GM18502 (cell line): ENCODE measurements around the gene ZNF80.
A peak's percentile ranks its signal among the peaks of the same experiment; 100 is the strongest.
"Not testable (repeated sequence)": the region's sequence is repeated elsewhere in the genome, so short reads cannot be mapped to it uniquely, and the experiment has no call there.

Experiments used
- ATAC-seq: cut with Tn5 transposase; IDR thresholded peaks from one replicate; pipeline ENCODE4 v1.9.1; 2021; ENCODE audit warnings: mild to moderate bottlenecking; ENCODE audit not compliant: unreplicated experiment, poor library complexity

The ZNF80 gene

DNA sequence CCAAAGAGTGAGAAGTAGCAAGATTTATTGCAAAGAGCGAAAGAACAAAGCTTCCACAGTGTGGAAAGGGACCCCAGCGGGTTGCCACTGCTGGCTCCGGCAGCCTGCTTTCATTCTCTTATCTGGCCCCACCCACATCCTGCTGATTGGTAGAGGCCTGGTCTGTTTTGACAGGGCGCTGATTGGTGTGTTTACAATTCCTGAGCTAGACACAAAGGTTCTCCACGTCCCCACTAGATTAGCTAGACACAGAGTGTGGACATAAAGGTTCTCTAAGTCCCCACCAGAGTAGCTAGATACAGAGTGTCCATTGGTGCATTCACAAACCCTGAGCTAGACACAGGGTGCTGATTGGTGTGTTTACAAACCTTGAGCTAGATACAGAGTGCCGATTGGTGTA, at the start of gene ZNF80:
TSS of gene ZNF80 (minus strand) at position 101 of the 400 bp plus-strand sequence. CDS start 504 bp downstream, outside the sequence.
- ATAC-seq = not testable (repeated sequence)

DNA sequence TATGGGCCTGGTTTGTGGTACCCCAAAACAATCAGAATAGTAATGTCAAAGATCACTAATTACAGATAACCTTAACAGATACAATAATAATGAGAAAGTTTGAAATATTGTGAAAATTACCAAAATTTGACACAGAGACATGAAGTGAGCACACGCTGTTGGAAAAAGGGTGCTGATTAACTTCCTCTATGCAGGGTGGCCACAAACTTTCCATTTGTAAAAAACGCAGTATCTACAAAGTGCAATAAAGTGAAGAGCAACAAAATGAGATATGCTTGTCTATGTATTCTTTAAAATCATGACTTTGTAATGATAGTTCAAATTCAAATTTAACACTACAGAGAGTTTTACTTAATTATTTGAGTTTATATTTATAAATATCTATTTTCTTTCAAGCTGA, 48.9 kb upstream of the ZNF80 start:
- no peak for ATAC-seq

DNA sequence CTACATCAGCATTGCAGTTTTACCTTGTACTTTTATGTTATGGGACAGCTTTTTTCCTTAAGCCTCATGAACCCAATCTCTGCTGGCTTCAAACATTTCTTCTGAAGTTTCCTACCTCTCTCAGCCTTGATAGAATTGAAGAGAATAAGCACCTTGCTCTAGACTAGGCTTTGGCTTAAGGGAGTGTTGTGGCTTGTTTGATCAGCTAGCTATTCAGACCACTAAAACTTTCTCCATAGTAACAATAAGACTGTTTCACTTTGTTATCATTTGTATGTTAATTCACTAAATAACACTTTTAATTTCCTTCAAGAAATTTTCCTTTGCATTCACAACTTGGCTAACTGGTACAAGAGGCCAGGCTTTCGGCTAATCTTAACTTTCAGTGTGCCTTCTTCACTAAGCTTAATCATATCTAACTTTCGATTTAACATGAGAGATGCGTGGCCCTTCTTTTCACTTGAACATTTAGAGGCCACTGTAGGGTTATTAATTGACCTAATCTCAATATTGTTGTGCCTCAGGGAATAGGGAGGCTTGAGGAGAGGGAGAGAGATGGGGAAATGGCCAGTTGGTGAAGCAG, 48.4 kb upstream of the ZNF80 start:
- ATAC-seq = no peak

DNA sequence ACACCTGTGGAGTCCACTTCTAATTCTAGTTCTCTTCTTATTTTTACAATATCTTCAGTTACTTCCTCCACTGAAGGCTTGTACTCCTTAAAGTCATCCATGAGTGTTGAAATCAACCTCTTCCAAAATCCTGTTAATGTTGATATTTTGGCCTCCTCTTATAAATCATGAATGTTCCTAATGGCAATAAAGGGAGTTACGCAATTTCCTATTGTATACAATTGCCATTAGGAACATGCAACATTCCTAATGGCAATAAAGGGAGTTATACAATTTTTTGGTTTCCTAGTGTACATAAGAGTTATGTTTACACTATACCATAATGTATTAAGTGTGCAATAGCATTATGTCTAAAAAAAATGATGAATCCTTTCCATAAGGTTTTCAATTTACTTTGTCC, 47.3 kb upstream of the ZNF80 start:
- no peak for ATAC-seq

DNA sequence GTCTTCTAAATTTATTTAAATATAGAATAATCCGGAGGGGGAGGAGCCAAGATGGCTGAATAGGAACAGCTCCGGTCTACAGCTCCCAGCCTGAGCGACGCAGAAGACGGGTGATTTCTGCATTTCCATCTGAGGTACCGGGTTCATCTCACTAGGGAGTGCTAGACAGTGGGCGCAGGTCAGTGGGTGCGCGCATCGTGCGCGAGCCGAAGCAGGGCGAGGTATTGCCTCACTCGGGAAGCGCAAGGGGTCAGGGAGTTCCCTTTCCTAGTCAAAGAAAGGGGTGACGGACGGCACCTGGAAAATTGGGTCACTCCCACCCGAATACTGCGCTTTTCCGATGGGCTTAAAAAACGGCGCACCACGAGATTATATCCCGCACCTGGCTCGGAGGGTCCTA, 39.5 kb upstream of the ZNF80 start:
- ATAC-seq = not testable (repeated sequence)

DNA sequence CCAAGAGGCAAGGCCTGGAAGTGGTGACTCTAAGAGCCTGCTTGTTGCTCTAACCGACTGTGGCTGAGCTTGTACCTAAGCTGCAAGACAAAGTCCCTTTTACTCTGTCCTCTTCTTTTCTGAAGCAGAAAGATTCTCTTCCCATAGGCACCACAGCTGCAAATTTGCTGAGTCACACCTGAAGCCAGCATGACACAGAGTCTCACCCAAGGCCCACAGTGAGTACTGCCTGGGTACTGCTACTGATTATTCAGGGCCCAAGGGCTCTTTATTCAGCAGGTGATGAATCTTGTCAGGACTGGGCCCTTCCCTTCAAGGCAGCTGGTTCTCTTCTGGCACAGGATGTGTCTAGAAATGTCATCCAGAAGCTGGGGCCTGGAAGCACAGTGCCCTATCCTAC, 37.6 kb upstream of the ZNF80 start:
- no peak for ATAC-seq

DNA sequence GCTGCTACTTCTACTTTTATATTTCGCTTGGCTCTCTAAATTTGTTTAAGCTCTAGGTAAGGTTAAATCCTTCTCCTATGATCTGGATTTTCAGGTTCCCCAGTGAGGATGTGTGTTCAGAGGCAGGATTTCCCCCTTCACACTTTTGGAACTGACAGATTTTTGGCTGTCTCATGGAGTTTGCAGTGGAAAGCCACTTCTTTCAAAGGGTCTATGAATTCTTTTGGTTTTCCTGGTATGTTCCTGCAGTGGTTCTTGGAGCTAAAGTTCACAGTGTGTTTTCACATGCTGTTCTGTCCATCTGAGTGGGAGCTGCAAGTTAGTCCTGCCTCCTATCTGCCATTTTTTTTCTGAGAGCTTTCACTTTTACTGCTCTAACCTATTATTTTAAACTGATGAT, 34.9 kb upstream of the ZNF80 start:
- no peak for ATAC-seq

DNA sequence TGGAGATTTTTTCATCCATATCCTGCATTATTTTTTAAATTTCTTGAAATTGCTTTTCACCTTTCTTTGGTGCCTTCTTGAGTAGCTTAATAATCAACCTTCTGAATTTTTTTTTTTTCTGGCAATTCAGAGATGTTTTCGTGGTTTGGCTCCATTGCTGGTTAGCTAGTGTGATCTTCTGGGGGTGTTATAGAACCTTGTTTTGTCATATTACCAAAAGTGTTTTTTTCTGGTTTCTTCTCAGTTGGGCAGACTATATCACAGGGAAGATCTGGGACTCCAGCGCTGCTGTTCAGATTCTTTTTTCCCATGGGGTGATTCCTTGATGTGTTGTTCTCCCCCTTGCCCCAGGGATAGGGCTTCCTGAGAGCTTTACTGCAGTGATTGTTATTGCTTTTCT, 32.6 kb upstream of the ZNF80 start:
- no peak for ATAC-seq

DNA sequence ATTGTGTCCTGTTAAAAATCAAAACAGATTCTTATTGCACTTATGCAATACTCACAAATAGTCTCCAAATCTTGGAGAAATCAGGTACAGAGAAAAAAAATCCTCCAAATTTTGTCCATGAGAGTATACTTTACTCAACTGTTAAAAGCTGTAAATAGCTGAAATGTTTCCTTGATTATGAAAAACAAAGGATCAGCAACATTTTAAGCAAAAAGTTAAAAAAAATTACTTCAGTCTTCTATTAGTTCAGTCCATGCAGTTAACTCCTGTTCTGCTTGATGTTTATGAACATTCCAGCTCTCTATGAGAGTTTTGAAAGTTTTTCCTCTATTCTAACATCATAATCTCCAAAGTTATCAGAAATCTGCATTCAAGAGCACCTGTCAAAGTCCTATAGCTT, 22.8 kb upstream of the ZNF80 start:
- ATAC-seq = no peak

DNA sequence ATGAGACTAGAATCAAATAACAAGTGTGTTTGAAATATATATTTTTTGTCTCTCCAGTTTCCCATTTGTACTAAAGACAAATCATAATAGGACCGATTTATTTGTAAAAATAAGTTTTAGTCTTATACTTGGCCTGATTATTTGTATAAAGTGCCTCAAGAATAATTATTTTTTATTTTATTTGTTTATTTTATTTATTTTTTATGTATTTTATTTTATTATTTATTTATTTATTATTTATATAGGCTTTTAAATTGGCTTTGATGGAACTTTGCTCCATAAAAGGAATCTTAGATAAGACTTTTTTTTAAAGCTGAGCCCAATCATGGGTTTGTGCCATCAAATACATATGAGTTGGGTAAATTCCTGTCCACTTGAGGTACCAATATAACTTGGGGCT, 22.2 kb upstream of the ZNF80 start:
- ATAC-seq = no peak

DNA sequence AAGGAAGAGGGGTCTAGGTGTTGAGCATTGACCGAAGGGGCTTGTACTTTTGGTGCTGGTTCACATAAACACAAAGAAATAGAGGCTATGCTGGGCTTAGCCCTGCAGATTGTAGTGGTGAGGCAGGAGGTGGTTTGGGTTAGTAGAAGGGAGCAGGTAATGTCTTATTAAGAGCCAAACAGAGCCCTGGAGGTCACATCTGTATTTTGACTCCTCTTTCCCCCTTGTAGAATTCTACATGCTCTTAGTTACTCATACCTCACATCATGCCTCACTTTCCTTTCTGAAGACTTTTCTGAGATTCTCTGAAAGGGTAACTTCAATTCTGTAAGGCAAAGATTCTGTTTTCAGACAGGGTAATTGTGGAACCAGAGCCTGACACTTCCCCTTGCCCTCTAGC, 16.1 kb upstream of the ZNF80 start:
- ATAC-seq = no peak

DNA sequence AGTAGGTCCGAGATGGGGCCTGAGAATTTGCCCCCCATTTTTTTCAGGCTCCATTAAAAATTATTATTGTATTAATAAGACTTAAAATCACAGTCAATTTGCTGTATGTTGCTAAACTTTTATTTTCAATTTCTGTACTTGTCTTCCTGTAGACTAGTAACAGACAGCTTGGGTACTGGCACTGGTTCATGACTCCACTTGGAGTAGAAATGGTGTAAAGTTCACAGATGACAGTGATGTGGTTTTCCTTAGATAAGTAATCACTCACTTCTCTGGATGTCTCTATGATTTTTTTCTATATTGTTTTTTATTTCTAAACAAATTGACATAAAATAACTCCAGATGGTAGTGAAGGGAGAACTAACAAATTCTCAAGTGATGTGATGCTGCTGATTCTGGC, 15.6 kb upstream of the ZNF80 start:
- no peak for ATAC-seq

DNA sequence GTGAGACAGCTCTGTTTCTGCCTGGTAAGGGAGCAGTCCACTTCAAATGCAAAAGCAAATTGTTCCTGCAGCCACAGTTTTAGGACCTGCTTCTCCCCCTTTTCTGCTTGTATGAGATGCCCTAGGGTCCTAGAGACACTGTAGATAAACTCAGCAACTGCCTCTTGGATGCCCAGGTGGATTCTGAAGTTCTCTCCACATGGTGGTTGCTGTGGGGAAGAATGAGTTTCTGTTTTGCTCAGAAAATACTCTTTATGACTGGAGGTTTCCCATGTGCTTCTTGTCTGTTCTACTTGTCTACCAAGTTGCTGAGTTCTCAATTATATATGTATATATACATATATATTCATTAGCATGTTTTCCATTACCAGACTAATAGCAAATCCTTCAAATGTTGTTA, 5.6 kb upstream of the ZNF80 start:
- peak; percentile 99 for ATAC-seq

DNA sequence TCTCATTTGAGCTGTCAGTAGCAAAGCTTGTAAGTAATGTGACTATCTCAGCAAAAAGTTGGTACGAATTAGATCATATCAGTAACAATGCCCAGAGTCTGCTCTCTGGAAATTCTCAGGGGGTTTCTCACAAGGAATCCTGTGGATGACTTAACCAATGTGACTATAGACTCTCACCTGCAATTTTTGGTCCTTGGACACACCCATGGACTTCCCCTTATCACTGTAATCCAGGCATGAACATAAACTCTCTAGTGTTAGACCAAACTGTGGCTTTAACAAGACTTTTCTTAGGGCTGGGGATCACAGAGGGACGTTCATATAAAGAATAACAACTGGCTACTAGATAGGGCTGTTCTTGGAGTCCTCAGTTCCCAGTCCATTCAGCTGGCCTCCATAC, 3.9 kb upstream of the ZNF80 start:
- ATAC-seq = no peak

DNA sequence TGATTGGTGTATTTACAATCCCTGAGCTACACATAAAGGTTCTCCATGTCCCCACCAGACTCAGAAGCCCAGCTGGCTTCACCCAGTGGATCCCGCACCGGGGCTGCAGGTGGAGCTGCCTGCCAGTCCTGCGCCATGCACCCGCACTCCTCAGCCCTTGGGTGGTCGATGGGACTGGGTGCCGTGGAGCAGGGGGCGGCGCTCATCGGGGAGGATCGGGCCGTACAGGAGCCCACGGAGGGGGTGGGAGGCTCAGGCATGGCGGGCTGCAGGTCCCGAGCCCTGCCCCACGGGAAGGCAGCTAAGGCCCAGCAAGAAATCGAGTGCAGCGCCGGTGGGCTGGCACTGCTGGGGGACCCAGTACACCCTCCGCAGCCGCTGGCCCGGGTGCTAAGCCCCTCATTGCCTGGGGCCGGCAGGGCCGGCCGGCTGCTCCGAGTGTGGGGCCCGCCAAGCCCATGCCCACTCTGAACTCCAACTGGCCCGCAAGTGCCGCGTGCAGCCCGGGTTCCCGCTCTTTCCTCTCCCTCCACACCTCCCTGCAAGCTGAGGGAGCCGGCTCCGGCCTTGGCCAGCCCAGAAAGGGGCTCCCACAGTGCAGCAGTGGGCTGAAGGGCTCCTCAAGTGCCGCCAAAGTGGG, 888 bp upstream of the ZNF80 start:
- not testable (repeated sequence) for ATAC-seq

DNA sequence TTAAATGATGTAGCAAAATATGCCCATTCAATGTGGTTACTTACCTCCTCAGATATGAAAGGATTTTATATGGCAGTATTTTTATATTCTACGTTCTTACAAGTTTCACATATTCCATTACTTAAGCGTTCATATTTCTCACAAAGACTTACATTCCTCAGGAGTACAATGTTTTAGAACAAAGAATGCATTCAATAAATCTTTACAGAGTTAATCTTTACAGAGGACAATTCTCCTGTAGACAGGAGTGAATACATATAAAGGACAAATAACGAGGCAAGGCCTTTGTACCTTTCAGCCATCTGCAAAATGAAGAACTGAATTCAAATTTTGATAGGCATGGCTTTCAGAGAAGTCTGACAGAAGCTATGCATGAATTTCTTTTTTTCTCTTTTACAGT, 1.9 kb downstream of the ZNF80 start:
- no peak for ATAC-seq

DNA sequence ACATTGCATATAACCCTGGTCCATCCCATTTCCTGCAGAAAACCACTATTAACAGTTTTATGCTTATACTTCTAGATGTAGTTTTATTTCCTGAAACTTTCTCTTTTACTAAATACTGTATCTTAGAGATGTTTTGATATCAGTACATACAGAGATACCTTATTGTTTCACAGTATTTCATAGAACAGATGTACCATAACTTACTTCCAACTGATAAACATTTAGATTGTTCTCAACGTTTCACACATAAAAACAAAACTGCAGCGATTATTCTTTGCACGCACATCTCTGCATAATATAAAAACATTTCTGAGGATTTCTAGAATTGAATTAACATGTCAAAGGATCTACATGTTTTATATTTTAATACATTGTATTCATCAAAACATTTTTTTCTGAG, 2.6 kb downstream of the ZNF80 start:
- no peak for ATAC-seq

DNA sequence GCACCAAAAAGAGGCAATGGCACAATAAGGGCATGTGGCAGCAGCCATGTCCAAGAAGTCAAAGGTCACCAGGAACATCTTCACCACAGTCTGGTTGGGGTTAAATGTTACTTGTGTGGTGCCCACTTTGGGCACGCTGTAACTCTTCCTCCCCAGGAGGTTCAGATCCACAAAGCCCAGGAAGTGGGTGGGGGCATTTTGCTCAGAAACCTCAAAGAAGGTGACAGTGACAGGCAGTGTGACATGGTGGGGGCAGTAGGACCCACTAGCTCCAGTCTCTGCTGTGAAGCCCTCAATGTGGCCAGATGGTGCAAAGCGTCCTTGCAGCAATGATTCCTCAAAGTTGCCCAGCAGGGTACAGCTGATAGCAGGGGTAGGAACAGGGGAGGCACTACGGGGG, 5.8 kb downstream of the ZNF80 start:
- ATAC-seq = no peak

DNA sequence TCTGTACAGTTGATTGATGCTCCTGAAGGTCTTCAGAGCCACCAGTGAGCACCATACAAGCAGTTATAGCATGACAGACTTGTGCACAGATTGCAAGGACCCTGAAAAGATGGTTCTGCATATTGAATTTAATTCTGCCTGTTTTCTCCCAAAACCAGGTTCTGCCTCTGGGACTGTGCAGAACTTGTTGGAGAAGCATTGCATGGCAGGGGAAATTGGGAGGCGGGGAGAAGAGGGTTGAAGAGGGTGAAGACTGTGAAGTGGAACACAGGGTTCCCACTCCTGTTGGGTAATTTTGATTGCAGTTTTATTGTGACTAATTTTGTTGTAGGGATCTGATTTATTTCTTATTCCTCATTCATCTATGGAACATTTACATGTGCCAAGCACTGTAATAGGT, 10.3 kb downstream of the ZNF80 start:
- ATAC-seq = no peak

DNA sequence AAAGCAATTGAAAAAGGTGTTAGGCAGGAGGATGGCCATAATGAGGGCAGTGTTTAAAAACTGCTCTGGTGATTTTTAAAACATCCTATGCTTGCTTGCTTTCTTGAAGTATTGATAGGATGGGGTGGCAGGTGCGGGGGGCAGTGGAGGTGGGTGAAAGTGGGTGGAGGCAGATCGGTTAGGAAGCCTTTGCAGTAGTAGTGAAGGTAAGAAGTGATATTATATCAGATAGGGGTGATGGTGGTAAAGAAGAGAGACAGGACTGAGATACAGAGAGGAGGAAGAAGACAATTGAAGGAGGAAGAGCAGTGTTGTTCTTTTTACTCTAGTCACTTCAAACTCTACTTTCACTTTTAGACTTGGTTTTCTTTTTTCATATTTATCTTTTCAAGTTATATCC, 11.1 kb downstream of the ZNF80 start:
- ATAC-seq = no peak

DNA sequence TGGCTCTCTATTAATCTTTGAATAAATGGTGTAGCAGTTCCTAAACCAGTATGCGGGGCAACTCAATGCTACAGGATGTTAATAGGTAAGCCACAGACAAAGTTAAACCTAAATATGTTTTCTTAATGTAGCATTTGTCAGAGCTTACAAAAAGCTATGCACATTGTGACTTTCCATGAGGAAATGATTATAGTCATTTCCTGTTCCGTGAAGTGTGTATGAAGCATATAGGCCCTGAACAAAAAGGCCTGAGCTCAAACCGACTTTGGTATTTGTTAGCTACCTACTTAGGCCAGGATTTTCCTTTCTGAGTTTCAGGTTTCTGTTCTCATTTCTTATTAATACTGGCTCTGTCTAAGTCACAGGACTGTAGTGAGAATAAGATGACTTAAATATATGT, 14.2 kb downstream of the ZNF80 start:
- ATAC-seq = peak; percentile 83

DNA sequence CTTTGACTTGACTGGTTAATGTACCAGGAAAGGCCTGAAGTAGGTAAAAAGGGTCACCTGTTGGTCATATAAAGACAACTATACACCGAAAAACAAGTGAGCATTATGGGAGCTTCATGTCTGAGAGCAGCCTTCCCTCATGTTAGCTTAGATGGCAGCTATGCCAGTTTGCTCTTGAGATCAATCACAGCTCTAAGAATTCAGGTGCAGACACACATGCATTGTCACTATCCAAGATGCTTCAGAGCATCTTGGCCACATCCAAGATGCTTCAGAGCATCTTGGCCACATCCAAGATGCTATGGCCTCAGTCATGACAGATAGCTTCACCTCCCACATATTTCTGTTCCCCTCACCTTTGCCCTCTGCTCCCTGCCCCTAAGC, 15.5 kb downstream of the ZNF80 start:
- ATAC-seq = no peak
